ENCODE measurements around the gene LYRM2. TPM values are rescaled to one million over a fixed set of nuclear protein-coding genes. Genes with fewer than 3 reads are reported as not detected.

The LYRM2 gene
- total and polyA plus RNA-seq, 9 of the 15 experiments (the other 6 are each of a cell fraction or from before 2014, with no cell fraction given), result 13.9 to 115 (median 42.9) TPM

- no peaks in the 10 kb centered on the region for H3K4me1 ChIP-seq (replicated peaks in 1 of 2; ENCODE audit: control insufficient read depth in 2 of 2, insufficient read depth in 2 of 2, low read length in 2 of 2)
- H3K36me3 ChIP-seq (ENCODE audit: control insufficient read depth, insufficient read depth, low read length), result no peaks in the 10 kb centered on the region
- no peaks in the 10 kb centered on the region for H4K20me1 ChIP-seq (replicated peaks; ENCODE audit: control insufficient read depth, insufficient read depth, low read length)
- no peaks in the 10 kb centered on the region for H3K9me3 ChIP-seq (replicated peaks; ENCODE audit: control insufficient read depth, insufficient read depth, low read depth, low read length)
- ChIA-PET POLR2A (no interaction called here), CTCF (ENCODE audit: low intra/inter-chr PET ratio) (no interaction called here)
- H3K27ac ChIP-seq (ENCODE audit: extremely low read depth, low read depth, low read length), result no peak overlapping the region
- intact Hi-C loops (cut with micrococcal nuclease), result no loop called here
- TF ChIP-seq ESRRA (IDR thresholded peaks at IDR 0.05; ENCODE audit: borderline replicate concordance, low read depth) (no peak), POLR2G (IDR thresholded peaks at IDR 0.05; ENCODE audit: low read depth, low read length) (no peak), GTF2E2 (tag; IDR thresholded peaks at IDR 0.05) (no peak)
- H3K4me2 ChIP-seq (ENCODE audit: insufficient read depth, low read length), result no peak overlapping the region
- no peak overlapping the region for H3K9ac ChIP-seq (ENCODE audit: insufficient read depth in 1 of 2, low read depth in 2 of 2, low read length in 2 of 2)
- WGBS (ENCODE audit: insufficient coverage, low coverage, missing lambda C conversion rate), result 0% methylated on average over 3 of the region's 3 CpGs
- ATAC-seq, result no peak
- no peak overlapping the region for H2AFZ ChIP-seq (ENCODE audit: low read depth, low read length)
- FAIRE-seq, result no peak
- no TSS peak for BruUV-seq (replicated peaks)
- H3K4me3 ChIP-seq, result no peak overlapping the region
- H3K27me3 ChIP-seq (ENCODE audit: control insufficient read depth in 2 of 2, insufficient read depth in 2 of 2, low read length in 2 of 2), result peaks cover 5 to 29% of the 10 kb centered on the region in 2 experiments; a peak in 4 of 5 replicates
- no peaks in the 10 kb centered on the region for H3K9me1 ChIP-seq (ENCODE audit: control insufficient read depth, insufficient read depth, low read length)
- H3K79me2 ChIP-seq (ENCODE audit: control insufficient read depth, insufficient read depth, low read length), result no peaks in the 10 kb centered on the region
- in situ Hi-C loops (cut with MboI), result no loop called here
- no peak for DNase-seq (ENCODE audit: extremely low read depth in 1 of 4, low spot score in 3 of 4)
Measured at GRCh38 chr6:89555806-89556205, 82.7 kb downstream of the LYRM2 start.

GRCh38 chr6:89555031-89555430 is 83.5 kb downstream of the LYRM2 start:
- Histone ChIP-seq H3K9ac (ENCODE audit: insufficient read depth in 1 of 2, low read depth in 2 of 2, low read length in 2 of 2) (no peak overlapping the region), H3K27me3 (ENCODE audit: control insufficient read depth in 2 of 2, insufficient read depth in 2 of 2, low read length in 2 of 2) (peaks cover 5 to 29% of the 10 kb centered on the region in 2 experiments; a peak in 4 of 5 replicates), H3K4me2 (ENCODE audit: insufficient read depth, low read length) (no peak overlapping the region), H4K20me1 (replicated peaks; ENCODE audit: control insufficient read depth, insufficient read depth, low read length) (no peaks in the 10 kb centered on the region), H3K36me3 (ENCODE audit: control insufficient read depth, insufficient read depth, low read length) (no peaks in the 10 kb centered on the region), H3K9me1 (ENCODE audit: control insufficient read depth, insufficient read depth, low read length) (no peaks in the 10 kb centered on the region), H3K9me3 (replicated peaks; ENCODE audit: control insufficient read depth, insufficient read depth, low read depth, low read length) (no peaks in the 10 kb centered on the region), H3K27ac (ENCODE audit: extremely low read depth, low read depth, low read length) (no peak overlapping the region), H2AFZ (ENCODE audit: low read depth, low read length) (no peak overlapping the region), H3K79me2 (ENCODE audit: control insufficient read depth, insufficient read depth, low read length) (no peaks in the 10 kb centered on the region), H3K4me1 (replicated peaks in 1 of 2; ENCODE audit: control insufficient read depth in 2 of 2, insufficient read depth in 2 of 2, low read length in 2 of 2) (no peaks in the 10 kb centered on the region), H3K4me3 (no peak overlapping the region)
- in situ Hi-C loops (cut with MboI), result no loop called here
- ChIA-PET CTCF (ENCODE audit: low intra/inter-chr PET ratio) (no interaction called here), POLR2A (no interaction called here)
- no TSS peak for BruUV-seq (replicated peaks)
- no peak for TF ChIP-seq TARDBP (IDR thresholded peaks at IDR 0.05)
- no peak for TF ChIP-seq BRCA1 (IDR thresholded peaks at IDR 0.05)
- no peak for TF ChIP-seq BRCA1 (CRISPR knock-in tag; IDR thresholded peaks at IDR 0.05)
- no peak for TF ChIP-seq RNF2 (IDR thresholded peaks at IDR 0.05)
- no peak for TF ChIP-seq ZSCAN32 (CRISPR knock-in tag; IDR thresholded peaks at IDR 0.05)
- no peak for TF ChIP-seq TFAM (CRISPR knock-in tag; conservative IDR thresholded peaks at IDR 0.05)
- TF ChIP-seq ZNF699 (CRISPR knock-in tag; IDR thresholded peaks at IDR 0.05; ENCODE audit: insufficient replicate concordance), result no peak
- no peak for TF ChIP-seq RBM25 (IDR thresholded peaks at IDR 0.05; ENCODE audit: low read depth, low read length, severe bottlenecking)
- TF ChIP-seq HDAC2 (IDR thresholded peaks at IDR 0.05), result no peak
- no peak for TF ChIP-seq SP1 (CRISPR knock-in tag; IDR thresholded peaks at IDR 0.05)
- ATAC-seq (no peak), DNase-seq (ENCODE audit: extremely low read depth in 1 of 4, low spot score in 3 of 4) (no peak), FAIRE-seq (no peak)
- 0% methylated on average over 1 of the region's 4 CpGs for WGBS (ENCODE audit: insufficient coverage, low coverage, missing lambda C conversion rate)
- intact Hi-C loops (cut with micrococcal nuclease), result no loop called here

All from K562 (cell line).